NCI-H1048 (cell line): ENCODE measurements around the gene SPTSSB.
A peak's percentile ranks its signal among the peaks of the same experiment; 100 is the strongest.

Experiments
- DNase-seq: peaks from one replicate; lab custom pipeline; 2025; lab: John Stamatoyannopoulos, UW

SPTSSB gene, protein sequence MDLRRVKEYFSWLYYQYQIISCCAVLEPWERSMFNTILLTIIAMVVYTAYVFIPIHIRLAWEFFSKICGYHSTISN

GRCh38 chr3:161371441-161372320, at the start of gene SPTSSB:
Gene SPTSSB (minus strand): TSS chr3:161371517. CDS start chr3:161346323, 25,194 bp downstream.
- no peak for DNase-seq

DNA sequence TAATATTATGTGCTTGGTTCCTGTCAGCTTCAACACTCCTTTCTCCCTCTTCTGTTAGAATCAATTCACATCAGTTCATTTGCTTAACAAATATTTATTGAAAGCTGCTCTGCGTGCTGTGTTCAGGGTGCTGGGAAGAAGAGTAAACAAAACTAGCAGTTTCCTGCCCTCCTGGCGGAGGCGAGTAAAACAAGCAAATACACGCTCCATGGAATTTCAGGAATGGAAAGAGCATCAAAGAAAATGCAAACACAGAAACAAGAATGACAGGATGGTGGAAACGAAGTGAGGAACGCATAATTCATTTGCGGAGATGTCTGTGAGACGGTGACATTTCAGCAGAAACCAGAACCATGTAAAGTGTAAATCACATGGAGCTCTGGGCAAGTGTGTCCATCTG, 49.4 kb upstream of the SPTSSB start:
- DNase-seq: peak; percentile 6

DNA sequence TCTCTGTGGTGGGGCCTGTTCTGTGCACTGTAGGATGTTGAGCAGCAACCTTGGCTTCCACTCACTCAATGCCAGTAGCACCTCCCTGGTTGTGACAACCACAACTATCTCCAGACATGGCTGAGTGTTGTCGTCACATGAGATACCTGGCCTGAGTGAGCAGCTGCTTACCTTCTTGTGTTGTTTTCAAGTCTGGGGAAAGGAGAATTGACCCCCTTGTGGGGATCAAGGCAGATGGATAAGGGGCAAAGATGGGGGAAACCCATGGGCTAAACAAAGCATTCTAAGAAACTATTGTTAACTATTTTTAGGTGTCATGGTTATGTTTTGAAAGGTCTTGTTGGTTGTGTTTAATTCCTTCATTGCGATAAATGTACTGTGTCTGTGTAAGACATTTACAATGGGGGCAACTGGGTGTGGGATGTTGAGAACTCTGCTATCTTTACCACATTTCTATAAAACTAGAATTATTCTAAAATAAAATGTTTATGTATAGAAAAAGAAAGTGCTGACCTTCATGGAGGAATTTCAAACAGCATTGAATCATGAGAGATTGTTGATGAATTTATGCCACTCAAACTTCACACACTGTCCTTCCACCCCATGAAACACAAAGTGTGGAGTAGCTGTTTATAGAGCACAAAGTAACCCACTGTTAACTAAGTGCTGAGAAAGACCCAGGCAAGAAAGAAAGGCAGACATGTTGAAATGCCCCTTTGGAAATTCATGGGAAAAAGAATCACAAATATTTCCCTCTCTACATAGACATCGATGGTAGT, 48.4 kb upstream of the SPTSSB start:
- no peak for DNase-seq

DNA sequence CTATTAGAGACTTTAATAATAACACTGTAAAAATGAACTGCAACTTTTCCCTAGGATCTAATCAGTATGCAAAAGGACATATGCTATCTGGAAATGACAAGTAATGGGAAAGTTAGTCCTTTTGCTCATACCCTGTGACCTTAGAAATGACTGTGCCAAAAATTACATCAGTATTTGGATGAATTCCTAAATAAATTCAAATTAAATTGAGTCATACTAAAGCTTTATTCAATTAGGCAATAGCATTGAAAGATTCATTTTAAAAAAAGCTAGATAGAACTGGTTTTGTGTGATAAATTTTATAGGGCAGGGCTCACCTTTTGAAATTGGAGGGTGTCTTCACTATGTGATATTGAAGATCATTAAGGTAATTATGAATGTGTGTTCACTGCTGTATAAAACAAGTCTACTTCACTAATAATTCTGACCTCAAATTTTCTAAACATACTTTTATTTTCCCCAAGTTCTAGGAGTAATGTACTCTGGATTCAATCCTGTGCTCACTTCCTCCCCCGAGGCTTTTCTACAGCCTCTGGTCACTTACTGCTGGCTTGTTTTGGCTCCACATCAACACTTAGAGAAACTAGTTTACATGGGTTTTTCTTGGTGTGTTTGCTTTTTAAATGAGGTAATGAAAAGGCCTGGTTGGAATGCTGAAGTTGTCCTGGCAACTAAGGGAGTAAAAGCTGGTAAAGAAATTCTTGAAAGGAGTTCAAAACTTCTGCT, 44.4 kb upstream of the SPTSSB start:
- DNase-seq: no peak

DNA sequence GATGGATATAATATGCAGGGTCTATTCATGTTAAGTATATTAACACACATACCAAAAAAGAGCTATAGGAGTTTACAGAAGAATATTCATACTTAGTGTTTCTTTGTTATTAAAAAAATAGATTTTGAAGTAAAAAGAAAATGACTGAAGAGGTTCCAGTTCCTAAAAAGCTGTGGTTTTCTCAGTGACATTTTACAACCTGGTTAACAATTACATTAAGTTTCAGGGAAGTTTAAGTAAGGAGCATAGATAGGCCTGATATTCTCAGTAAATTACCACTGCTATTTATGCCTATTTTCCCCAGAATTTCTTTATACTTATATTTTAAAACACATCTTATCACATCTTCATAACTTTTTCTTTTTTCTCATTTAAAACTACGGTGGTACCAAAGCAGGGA, 43.6 kb upstream of the SPTSSB start:
- DNase-seq: no peak

GRCh38 chr3:161413855-161414210, 42.5 kb upstream of the SPTSSB start:
- DNase-seq: no peak

DNA sequence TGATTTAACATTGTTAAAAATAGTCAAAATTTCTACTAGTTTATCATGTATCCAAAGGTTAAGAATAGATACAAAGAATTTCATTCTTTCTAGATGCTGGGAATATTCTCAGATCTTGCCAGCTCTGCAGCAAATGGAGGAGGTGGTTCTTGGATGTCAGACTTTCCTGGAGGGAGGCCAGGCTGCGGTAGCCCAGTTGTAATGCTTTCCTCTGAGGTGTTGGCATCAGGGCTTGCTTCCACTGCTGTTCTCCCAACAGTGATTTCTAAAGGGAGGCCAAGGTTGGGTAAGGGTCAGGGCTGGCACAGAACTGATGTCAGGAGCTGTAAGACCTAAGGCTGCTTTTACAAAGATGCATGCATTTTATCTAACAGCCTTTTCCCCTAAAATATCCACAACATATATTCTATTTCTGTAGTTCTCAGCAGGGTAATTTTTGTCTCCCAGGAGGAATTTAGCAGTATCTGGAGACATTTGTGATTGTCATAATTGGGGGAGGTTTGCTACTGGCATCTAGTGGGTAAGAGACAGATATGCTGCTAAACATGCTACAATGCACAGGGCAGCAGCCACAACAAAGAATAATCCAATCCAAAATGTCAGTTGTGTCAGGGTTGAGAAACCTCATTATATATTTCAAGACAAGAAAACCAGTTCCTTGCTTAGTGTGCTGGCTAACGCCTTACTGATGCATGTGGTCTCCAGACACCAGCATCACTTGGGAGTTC, 42.0 kb upstream of the SPTSSB start:
- DNase-seq: no peak

DNA sequence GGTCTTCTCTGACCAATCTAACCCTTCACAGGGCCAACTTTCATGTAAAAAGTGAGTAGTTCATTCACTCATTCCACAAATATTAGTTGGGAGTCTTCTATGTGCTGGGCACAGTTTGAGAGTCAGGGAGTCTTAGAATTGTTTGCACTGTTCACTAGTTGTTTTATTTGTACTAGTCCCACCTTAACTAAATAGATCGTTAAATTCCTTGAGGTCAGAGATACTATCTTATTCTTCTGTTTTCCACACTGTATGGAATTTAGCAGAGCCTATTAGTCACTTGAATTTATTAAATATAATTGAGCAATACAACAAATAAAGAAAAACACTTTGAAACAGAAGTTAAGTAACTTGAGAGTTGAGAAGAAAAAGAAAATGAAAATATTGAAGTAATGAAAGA, 40.8 kb upstream of the SPTSSB start:
- no peak for DNase-seq

- no peak for DNase-seq
Observed at GRCh38 chr3:161409858-161410257, 38.5 kb upstream of the SPTSSB start.

DNA sequence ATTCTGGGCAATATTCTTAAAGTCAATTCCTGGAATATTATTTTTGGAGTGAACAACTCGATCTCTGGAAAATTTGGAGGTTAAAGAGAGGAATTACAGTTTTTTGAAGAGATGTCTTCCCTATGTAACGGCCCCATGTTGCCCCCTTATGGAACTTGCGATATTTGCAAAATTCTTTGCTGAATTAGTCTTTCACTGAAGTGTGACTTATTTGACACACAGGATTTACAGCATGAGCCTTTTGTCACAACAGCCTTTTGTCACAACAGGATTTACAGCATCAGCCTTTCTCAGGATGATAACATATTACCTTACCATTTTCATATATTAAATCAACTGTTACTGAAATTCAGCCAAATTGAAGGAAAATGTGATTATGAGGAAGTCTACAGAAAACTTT, 37.8 kb upstream of the SPTSSB start:
- no peak for DNase-seq

DNA sequence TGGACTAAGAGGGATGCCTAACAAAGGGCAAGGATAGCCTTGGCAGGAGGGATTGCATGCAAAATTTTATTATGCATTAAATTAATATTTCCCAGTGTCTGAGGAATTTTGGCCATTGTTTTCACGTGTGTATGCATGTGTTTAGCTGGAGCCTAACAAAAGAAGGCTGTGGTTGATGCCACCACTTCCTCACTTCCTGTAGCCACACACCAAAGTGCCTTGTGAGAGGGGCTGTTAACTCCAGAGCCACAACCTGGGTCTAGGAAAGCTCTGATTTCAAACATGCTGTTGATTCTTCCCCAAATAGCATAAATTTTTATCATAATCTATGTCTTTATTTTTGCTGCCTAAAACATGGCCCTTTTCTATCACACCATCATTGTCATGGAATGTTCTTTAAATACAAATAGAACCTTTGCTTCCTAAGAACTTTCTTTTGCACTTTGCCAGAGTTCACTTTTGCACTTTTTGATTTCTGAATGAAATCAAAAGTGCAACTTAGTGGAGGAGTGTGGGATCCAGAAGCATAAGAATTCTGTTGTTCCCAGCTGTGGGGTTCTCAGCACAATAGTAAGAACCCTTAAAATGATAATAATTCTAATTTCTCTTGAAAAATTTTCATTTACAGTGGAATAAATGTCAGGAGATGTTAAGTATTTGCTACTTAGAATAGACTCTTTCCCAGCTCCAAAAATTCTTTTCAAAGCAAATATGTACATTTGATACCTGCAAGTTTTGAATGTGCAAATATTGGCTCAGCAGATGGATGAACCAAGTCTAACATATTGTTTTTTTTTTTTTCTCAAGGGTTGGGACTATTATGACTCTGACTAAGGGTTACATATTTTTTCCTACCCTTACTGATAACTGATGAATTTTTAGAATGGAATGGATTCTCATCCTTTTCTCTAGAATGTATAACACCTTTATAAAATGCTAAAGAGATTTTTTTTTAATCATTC, 35.6 kb upstream of the SPTSSB start:
- DNase-seq: no peak

DNA sequence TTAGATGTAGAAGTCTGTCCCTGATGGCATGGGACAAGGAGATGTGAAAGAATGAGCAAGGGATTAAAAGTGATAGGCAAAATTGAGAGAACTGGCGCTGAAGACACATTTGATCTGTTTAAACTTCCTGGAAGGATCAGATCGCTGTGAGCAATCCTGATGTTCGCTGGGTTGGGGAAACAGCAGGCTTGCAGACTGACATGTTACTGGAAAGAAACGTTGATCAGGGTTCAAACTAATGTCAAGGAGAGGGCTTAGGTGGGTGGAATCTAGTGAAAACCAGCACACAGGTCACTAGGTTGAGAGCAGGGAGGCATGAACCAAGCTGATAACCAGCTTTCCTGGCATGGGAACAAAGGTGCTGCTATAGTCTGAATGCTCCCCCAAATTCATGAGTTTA, 34.5 kb upstream of the SPTSSB start:
- no peak for DNase-seq

DNA sequence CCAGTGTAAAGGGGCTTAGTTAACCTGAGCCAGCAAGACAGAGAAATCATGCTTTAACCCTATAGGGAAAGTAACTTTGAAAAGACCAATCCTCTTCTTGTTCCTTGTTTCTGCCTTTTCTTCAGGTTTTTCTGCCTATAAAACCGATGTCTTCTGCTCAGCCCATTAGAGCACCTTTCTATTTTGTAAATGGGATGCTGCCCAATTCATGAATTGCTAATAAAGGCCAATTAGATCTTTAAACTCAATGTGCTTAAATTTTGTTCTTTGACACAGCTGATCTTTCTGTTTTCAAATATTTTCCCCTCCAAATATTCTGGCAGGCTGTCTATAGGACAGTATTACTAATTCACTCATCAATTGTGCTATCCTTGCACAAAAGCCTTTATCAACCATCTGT, 33.8 kb upstream of the SPTSSB start:
- DNase-seq: no peak

DNA sequence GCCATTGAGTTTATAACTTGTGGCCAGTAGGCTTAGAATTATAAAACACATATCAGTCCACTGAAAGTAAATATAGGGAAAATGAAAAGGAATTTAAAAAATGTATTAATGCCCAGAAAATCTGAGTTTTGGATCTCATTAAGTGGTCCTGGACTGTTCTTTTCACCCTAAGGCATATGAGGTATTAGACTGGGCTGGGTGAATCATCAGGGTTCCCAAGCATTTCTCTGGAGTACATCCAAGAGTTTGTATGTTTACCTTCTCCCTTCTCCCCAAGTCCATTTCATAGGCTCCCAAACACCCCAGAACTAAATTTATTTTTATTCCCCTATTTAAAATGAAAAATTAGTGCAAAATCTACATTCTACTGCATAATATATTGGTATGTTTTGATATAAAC, 31.9 kb upstream of the SPTSSB start:
- DNase-seq: no peak

DNA sequence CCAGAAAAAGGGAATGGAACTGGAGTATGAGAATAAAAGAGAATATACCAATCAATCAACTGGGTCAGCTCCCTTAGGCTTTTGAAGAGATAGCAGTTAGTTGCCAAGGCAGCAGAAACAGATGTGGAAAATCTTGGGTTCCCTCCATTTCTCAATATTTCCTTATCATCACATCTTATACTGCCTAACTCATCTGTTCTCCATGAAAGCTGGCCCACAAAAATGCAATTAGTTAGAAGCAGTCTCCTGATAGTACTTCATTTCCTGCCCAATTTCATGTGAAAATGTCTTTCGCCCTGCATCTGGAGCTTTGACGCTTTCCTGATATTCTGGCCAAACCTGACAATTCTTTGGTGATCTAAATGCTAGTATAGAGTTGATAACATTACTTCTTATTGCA, 30.1 kb upstream of the SPTSSB start:
- no peak for DNase-seq

GRCh38 chr3:161400650-161401049, 29.3 kb upstream of the SPTSSB start:
- DNase-seq: no peak

GRCh38 chr3:161395115-161396012, 24.0 kb upstream of the SPTSSB start:
- no peak for DNase-seq

DNA sequence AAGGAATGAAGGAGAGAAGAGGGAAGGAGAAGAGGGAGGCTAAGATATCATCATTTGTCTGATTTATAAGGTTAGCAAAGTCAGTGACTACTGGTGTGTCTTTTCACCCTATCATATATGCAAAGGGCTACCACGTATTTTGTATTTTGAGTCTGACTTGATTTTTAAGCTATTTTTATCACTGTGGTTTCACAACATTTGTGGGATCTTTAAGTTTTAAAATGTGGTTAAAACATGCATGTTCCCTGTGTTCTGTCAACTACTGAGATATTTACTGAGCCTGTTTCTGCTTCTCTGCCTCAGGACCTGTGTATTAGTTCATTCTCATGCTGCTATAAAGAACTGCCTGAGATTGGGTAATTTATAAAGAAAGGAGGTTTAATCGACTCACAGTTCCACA, 22.5 kb upstream of the SPTSSB start:
- DNase-seq: no peak

DNA sequence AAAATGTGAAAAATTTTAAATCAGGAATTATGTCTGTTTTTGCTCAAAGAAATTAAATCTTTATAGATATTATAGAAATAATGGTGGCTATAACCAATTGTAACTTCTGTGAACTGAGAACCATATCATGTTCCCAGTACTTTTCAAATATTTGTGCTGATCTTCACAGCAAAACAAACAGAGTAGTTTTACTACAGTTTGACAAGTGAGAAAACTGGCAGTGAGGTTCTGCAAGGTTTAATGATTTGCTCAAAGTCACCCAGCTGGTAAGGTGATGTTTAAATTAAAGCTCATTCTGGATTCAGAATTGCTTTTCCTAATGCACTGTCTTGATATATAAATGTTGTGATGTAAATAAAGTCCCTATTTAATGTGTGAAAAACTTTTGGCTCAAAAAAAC, 22.0 kb upstream of the SPTSSB start:
- no peak for DNase-seq

GRCh38 chr3:161392853-161393252, 21.5 kb upstream of the SPTSSB start:
- DNase-seq: no peak
